GM12865 (cell line): ENCODE data around the gene QKI.

Source experiments
- DNase-seq: peaks from one replicate; pipeline ENCODE4 v3.0.0; 2010; ENCODE audit warnings: low read depth
- H3K4me3 ChIP-seq: 2 replicates; pipeline ENCODE4 v1.5.1; 2011; ENCODE audit warnings: mild to moderate bottlenecking, low read depth, low read length, control low read depth
- TF ChIP-seq, protein P1 (sequence below): IDR thresholded peaks from 2 replicates; pipeline ENCODE4 v1.5.1; 2011; ENCODE audit warnings: low read length, control low read depth, low read depth, inconsistent platforms; ENCODE audit not compliant: insufficient read depth; ENCODE audit errors: missing control alignments

Gene QKI

DNA sequence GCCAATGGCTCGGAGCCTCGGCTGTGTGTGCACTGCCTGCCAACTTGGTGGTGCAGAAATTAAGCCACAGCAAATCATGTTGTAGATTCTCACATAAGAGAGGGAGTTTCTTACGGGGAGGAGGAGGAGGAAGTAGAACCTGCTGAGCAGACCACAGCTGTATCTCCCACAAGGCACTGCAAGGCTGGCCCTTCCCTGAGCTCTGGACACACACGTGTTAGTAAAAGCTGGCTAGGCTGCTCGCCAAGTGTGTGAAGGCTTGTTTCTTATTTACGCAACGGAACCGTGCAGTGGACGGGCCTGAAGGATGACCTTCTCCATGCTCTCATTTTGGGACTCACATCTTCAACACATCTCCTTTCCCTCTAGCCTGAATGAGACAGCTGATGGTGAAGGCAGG lies 15.7 kb upstream of the QKI start:
- H3K4me3 ChIP-seq = no peak overlapping the region
- TF ChIP-seq, protein P1, sequence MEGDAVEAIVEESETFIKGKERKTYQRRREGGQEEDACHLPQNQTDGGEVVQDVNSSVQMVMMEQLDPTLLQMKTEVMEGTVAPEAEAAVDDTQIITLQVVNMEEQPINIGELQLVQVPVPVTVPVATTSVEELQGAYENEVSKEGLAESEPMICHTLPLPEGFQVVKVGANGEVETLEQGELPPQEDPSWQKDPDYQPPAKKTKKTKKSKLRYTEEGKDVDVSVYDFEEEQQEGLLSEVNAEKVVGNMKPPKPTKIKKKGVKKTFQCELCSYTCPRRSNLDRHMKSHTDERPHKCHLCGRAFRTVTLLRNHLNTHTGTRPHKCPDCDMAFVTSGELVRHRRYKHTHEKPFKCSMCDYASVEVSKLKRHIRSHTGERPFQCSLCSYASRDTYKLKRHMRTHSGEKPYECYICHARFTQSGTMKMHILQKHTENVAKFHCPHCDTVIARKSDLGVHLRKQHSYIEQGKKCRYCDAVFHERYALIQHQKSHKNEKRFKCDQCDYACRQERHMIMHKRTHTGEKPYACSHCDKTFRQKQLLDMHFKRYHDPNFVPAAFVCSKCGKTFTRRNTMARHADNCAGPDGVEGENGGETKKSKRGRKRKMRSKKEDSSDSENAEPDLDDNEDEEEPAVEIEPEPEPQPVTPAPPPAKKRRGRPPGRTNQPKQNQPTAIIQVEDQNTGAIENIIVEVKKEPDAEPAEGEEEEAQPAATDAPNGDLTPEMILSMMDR = no peak
- peak; percentile 17 for DNase-seq

DNA sequence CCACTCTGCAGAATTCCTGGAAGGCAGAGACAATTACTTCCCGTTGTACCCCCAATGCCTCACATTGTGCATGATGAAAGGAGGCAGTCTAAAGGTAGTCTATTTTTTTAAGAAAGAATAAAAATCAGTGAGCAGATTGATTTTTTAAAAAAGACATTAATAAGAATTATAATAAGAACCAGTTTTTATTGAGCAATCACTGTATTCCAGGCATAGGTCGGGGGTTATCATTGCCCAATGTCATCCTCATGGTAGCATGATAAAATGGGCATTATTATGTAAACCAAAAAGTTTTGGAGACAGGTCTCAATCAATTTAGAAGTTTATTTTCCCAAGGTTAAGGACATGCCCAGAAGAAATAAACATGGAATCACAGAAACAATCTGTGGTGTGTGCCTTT lies 14.0 kb upstream of the QKI start:
- no peak for DNase-seq
- TF ChIP-seq, protein P1 = no peak
- H3K4me3 ChIP-seq = no peak overlapping the region

DNA sequence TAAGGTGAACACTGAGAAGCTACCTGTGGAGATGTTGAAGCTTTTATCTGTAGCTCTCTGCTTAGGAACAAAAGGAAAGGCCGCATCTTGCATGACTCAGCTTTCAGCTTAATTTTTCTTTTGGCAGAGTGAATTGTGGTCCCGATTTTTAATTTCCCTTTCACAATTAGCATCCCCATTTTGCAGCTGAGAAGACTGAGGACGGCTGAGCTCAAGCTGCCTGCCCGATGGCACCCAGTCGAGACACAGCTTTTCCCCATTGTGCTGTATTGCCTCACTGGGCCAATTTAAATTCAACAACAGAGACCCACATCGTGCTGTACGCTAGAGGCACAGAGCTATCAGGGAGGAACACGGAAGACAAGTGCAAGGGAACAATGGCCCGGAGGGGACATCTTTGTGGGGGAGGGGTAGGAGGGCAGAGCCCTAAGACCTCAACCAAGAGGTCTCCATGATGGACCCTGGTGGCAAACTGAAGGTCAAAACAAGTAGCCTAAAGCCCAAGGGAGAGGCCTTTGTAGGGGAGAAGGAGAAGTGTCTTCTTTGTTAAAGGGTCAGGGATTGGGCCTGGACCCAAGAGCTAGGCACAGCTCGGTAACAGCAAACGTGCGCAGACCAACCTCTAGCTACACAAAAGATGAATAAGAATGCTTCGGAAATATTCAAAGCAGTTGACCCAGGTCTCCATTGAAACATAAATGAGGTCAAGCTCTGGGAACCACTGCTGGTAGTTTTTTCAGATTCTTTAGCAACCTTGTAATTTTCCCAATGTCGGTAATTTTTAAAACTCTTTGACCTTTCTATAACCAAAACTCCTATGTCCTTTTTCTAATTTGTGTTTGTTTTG lies 13.3 kb upstream of the QKI start:
- TF ChIP-seq, protein P1 = no peak

GRCh38 chr6:163402616-163403015 lies 11.9 kb upstream of the QKI start:
- TF ChIP-seq, protein P1 = no peak
- no peak overlapping the region for H3K4me3 ChIP-seq
- DNase-seq = no peak

More for the DNA sequence above, 13.3 kb upstream of the QKI start:
- no peak for DNase-seq
- H3K4me3 ChIP-seq = no peak overlapping the region

- H3K4me3 ChIP-seq = no peak overlapping the region
- no peak for DNase-seq
- TF ChIP-seq, protein P1 = no peak
These were observed 9.7 kb upstream of the QKI start for GRCh38 chr6:163404825-163405265.

DNA sequence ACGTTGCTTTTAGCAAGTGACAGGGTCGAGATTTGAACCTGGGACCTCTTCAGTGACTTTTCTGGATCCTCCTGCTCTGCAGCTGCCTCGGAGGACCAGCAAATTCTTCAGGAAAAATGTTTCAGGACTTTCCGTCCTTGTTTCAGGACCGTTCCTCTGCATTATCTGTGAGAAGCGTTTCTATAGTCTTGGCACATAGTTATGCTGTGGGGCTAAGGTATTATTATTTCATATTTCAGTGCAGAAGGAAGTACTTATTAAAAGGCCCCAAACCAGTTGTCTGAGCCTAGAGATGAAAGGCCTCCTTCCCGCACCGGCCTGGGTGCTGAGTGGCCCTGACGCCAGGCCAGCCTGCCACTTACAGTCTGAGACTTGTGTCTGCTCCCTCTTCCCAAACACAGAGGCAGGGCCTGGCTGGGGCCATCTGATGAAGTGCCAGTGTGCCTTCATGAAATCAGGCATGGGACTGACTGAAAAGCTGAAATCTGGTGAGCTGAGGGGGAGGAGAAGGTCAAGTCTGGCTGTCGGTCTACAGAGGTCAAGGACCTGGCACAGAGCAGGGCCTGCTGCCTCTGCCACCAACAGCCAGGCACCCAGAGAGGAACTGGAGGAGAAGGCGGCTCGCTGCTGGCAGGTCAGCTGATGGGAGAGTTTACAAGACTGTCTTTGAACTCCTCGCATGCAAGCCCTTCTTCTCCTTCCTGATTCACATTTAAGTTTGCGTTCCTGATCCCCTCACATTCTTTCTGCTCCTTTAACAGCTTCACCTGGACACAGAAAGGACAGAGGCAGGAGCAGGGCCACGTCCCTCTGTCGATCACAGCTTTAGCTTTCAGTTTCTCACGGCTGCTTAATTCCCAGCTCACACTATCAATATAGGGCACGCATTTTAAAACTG lies 8.9 kb upstream of the QKI start:
- peak overlapping the region; percentile 50 for H3K4me3 ChIP-seq
- DNase-seq = peak; percentile 44
- TF ChIP-seq, protein P1 = no peak
